Ascending aorta (tissue), 2 donors: Measurements from ENCODE around the gene TRAPPC3L. TPM values are rescaled to one million over a fixed set of nuclear protein-coding genes. Genes with fewer than 3 reads are reported as not detected.

ENCODE experiments used
- DNase-seq, 2 donors: peaks; one replicate each; pipeline ENCODE4 v3.0.0-alpha.2; 2019; ENCODE audit warnings: low spot score in 2 of 2
- H3K27ac ChIP-seq, 2 donors: fragments of 200-600 bp; sonication (generic); one replicate each; pipeline ENCODE4 v1.5.1; 2016 to 2017; ENCODE audit warnings: mild to moderate bottlenecking in 1 of 2
- H3K27me3 ChIP-seq: fragments of 200-600 bp; sonication (generic); one replicate; pipeline ENCODE4 v1.5.1; 2017
- H3K36me3 ChIP-seq, 2 donors: fragments of 200-600 bp; sonication (generic); one replicate each; pipeline ENCODE4 v1.5.1; 2016
- H3K4me1 ChIP-seq, 2 donors: fragments of 200-600 bp; sonication (generic); one replicate each; pipeline ENCODE4 v1.5.1; 2016 to 2017; ENCODE audit warnings: mild to moderate bottlenecking in 1 of 2
- H3K4me3 ChIP-seq, 2 donors: fragments of 200-600 bp; sonication (generic); one replicate each; pipeline ENCODE4 v1.5.1; 2016 to 2017; ENCODE audit warnings: mild to moderate bottlenecking in 1 of 2
- H3K9me3 ChIP-seq, 2 donors: fragments of 200-600 bp; sonication (generic); one replicate each; pipeline ENCODE4 v1.5.1; 2016
- intact Hi-C: fragments of 100-400 bp; cut with DNase I; formaldehyde crosslinking; loops from one replicate; pipeline ENCODE4 v1.15.1; 2023
- total RNA-seq: library from RNA; depleted of rRNA; stranded (reverse); fragments of >200 nt; gene quantifications from one replicate; pipeline ENCODE4 v1.1.0, GENCODE V29; 2016
- TF ChIP-seq, protein P1 (sequence below), 3 experiments: fragments of 200-600 bp in 2 of 3; fragments of 450-650 bp in 1 of 3; sonication (generic) in 2 of 3; IDR thresholded peaks; one replicate each; pipeline ENCODE4 v1.5.1; 2016 to 2019; ENCODE audit warnings: antibody characterized with exemption in 3 of 3, mild to moderate bottlenecking in 1 of 3, moderate library complexity in 1 of 3

Gene TRAPPC3L
- total RNA-seq, 1 donor from 2014 or later, result not detected

DNA sequence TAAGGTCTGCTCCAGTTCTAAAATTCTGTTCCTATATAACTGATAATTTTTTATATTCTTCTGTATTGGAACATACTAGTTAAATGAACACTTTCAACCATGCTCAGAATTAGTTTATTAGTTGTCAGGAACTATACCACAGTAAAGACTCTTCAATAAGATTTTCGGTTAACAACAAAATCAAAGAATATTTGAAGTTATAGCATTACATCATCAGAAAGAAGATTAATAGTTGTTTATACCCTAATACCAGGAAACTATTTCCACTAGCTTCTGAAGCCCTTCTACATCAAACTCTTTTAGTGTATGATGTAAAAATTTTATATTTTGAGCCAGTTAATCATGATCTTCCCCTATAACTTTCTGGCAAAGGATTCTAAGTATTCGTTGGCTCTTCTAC is 14.6 kb upstream of the TRAPPC3L start:
- Histone ChIP-seq H3K27me3 (no peaks in the 10 kb centered on the region), H3K4me1 (no peaks in the 10 kb centered on the region), H3K9me3 (no peaks in the 10 kb centered on the region), H3K4me3 (no peak overlapping the region), H3K36me3 (no peaks in the 10 kb centered on the region), H3K27ac (no peak overlapping the region)
- TF ChIP-seq, protein P1, sequence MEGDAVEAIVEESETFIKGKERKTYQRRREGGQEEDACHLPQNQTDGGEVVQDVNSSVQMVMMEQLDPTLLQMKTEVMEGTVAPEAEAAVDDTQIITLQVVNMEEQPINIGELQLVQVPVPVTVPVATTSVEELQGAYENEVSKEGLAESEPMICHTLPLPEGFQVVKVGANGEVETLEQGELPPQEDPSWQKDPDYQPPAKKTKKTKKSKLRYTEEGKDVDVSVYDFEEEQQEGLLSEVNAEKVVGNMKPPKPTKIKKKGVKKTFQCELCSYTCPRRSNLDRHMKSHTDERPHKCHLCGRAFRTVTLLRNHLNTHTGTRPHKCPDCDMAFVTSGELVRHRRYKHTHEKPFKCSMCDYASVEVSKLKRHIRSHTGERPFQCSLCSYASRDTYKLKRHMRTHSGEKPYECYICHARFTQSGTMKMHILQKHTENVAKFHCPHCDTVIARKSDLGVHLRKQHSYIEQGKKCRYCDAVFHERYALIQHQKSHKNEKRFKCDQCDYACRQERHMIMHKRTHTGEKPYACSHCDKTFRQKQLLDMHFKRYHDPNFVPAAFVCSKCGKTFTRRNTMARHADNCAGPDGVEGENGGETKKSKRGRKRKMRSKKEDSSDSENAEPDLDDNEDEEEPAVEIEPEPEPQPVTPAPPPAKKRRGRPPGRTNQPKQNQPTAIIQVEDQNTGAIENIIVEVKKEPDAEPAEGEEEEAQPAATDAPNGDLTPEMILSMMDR (IDR thresholded peaks at IDR 0.05), result no peak
- DNase-seq, result no peak
- intact Hi-C loops, result loop anchor here (5.0 kb wide), 1 partner anchor 343 kb away; no protein-coding TSS in a partner anchor

DNA sequence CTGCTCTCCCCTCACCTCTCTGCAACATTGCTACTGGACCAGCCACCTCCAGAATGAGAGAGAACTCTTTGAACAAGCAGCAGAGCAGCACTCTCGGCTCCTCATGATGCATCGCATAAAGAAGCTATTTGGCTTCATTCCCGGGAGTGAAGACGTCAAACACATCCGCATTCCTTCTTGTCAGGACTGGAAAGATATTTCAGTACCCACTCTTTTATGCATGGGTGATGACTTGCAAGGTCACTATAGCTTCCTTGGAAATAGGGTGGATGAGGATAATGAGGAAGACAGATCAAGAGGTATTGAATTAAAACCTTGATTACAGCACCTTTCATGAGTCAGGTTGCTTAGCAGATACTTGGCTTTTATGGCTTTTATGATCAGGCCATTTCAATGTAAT is 12.4 kb upstream of the TRAPPC3L start:
- Histone ChIP-seq H3K36me3 (no peaks in the 10 kb centered on the region), H3K27me3 (no peaks in the 10 kb centered on the region), H3K9me3 (no peaks in the 10 kb centered on the region), H3K4me3 (no peak overlapping the region), H3K4me1 (no peaks in the 10 kb centered on the region), H3K27ac (no peak overlapping the region)
- intact Hi-C loops, result no loop called here
- DNase-seq, result no peak
- TF ChIP-seq, protein P1 (IDR thresholded peaks at IDR 0.05), result no peak

DNA sequence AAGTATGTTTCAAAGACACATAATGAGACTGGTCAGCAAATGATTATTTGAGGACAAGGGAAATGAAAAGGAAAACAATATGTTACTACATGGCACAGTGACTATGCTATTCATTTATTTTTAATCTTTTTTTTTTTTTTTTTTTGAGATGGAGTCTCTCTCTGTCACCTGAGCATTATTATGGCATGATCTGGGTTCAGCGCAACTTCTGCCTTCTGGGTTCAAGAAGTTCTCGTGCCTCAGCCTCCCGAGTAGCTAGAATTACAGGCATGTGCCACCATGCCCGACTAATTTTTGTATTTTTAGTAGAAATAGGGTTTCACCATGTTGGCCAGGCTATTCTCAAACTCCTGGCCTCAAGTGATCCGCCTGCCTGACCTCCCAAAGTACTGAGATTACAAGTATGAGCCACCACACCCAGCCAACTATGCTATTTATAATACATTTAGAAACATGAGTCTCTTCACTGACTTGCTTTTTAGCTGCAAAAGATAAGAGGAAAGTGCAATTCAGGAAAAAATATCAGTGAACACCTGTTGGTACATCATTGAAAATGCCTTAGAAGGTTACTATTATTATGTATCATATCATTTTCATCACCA is 11.4 kb upstream of the TRAPPC3L start:
- TF ChIP-seq, protein P1 (IDR thresholded peaks at IDR 0.05), result no peak
- no peaks in the 10 kb centered on the region for H3K27me3 ChIP-seq
- H3K27ac ChIP-seq, result no peak overlapping the region
- H3K36me3 ChIP-seq, result no peaks in the 10 kb centered on the region
- intact Hi-C loops, result no loop called here
- no peaks in the 10 kb centered on the region for H3K9me3 ChIP-seq
- no peaks in the 10 kb centered on the region for H3K4me1 ChIP-seq
- no peak overlapping the region for H3K4me3 ChIP-seq
- no peak for DNase-seq

DNA sequence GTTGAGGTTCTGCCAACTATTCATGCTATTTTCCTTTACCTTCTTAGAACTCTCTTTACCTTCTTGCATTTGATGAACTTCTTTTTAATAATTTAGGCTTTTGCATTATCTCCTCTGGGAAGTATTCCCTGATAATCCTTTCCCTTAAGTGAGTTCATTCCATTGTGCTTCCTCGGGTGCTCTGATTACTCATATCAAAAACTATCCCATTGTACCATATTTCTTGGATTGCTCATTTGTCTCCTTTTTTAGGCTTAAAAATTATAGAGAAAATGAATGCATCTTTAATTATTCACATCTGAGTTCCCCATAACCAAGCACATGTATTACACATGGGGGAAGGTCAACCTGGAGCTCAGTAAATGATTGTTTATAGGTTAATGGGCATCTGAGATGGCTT is 10.6 kb upstream of the TRAPPC3L start:
- no peaks in the 10 kb centered on the region for H3K9me3 ChIP-seq
- no peak overlapping the region for H3K27ac ChIP-seq
- DNase-seq, result no peak
- TF ChIP-seq, protein P1 (IDR thresholded peaks at IDR 0.05), result no peak
- H3K4me3 ChIP-seq, result no peak overlapping the region
- H3K27me3 ChIP-seq, result no peaks in the 10 kb centered on the region
- H3K36me3 ChIP-seq, result no peaks in the 10 kb centered on the region
- intact Hi-C loops, result no loop called here
- no peaks in the 10 kb centered on the region for H3K4me1 ChIP-seq

DNA sequence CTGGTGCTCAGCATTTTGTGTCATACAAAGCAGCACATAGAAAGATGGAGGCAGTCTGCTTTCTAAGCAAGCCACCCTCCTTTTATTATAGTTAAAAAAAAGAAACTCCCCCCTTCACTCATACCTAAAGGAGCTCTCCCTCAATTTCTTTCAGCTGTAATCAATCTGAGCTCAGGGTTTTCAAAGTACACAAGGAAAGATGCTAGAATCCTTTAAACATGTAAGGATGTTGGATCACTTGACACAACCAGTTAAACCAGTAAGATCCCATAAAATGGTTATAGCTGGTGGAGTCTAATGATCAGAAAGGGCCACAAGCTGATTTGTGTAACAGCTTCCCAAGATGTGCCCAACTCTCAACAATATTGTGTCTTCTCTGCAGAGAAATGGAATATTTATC is 8.0 kb upstream of the TRAPPC3L start, which contains the start of gene CALHM4:
TSS of gene CALHM4 (plus strand) at position 301 of the 400 bp plus-strand sequence. CDS start at position 344, 43 bp downstream.
- DNase-seq, result no peak
- no peaks in the 10 kb centered on the region for H3K27me3 ChIP-seq
- no peaks in the 10 kb centered on the region for H3K4me1 ChIP-seq
- no peak within 1 kb of the TSS for H3K4me3 ChIP-seq
- intact Hi-C loops, result no loop called here
- H3K9me3 ChIP-seq, result no peaks in the 10 kb centered on the region
- no peaks in the 10 kb centered on the region for H3K36me3 ChIP-seq
- TF ChIP-seq, protein P1 (IDR thresholded peaks at IDR 0.05), result no peak
- no peak within 1 kb of the TSS for H3K27ac ChIP-seq

DNA sequence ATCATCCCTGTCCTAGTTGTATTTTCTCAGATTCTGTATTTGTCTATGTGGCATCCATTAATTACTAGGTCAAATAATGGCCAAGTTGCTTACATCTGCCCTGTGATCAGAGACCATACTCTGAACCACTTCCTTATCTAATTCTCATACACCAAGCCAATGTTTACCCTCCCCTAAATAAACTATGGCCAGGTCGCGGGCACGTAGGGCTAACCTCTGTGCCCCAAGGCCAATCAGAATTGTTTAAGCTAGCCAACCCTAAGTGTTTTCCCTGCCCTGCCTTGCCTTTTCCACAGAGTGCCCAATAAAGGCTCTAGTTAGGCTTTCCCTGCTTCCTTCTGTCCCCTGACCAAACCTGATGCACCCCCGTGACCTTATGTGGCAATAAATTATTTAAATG is 5.3 kb upstream of the TRAPPC3L start:
- H3K4me3 ChIP-seq, result no peak overlapping the region
- H3K36me3 ChIP-seq, result no peaks in the 10 kb centered on the region
- TF ChIP-seq, protein P1 (IDR thresholded peaks at IDR 0.05), result no peak
- no peaks in the 10 kb centered on the region for H3K9me3 ChIP-seq
- no peak for DNase-seq
- intact Hi-C loops, result no loop called here
- H3K27ac ChIP-seq, result no peak overlapping the region
- H3K27me3 ChIP-seq, result no peaks in the 10 kb centered on the region
- H3K4me1 ChIP-seq, result no peaks in the 10 kb centered on the region
